HepG2 (cell line): Measurements from ENCODE around the gene IRF2BPL. TPM values are rescaled to one million over a fixed set of nuclear protein-coding genes. Genes with fewer than 3 reads are reported as not detected.

ENCODE experiments used
- ATAC-seq: fragments of 200-7000 bp; cut with Tn5 transposase; 3 replicates; pipeline ENCODE4 v1.9.1; 2020; ENCODE audit warnings: mild to moderate bottlenecking, moderate library complexity
- BruUV-seq: library from RNA; stranded (reverse); fragments of 400-500 nt; replicated peaks from 2 replicates; lab custom pipeline; 2021; lab: Mats Ljungman, UMichigan
- CTCF ChIA-PET: fragments of 300-600 bp; formaldehyde crosslinking; extraction: SDS; loops from one replicate; lab custom pipeline; 2021; ENCODE audit warnings: low total read pairs, inconsistent platforms, low intra/inter-chr PET ratio; lab: Yijun Ruan, JAX
- POLR2A ChIA-PET: fragments of 350-600 bp; sonication (Branson Sonifier 250); formaldehyde crosslinking; loops from one replicate; lab custom pipeline; 2020; ENCODE audit warnings: antibody characterized with exemption, inconsistent platforms; lab: Yijun Ruan, JAX
- DNase-seq: peaks from one replicate; pipeline ENCODE4 v3.0.0-alpha.2; 2015; ENCODE audit warnings: low spot score
- FAIRE-seq: peaks from 3 replicates; lab custom pipeline; 2011; peaks lifted over from hg19 to GRCh38; lab: Jason Lieb, UNC
- H2AFZ ChIP-seq: one replicate; pipeline ENCODE4 v1.6.1; 2011; ENCODE audit warnings: low read length, inconsistent platforms
- H3K27ac ChIP-seq: fragments of 300-600 bp; 3 replicates; pipeline ENCODE4 v1.8.0; 2011; ENCODE audit warnings: mixed run types, mild to moderate bottlenecking, mixed read lengths, low read length, inconsistent platforms; ENCODE audit not compliant: insufficient read depth; ENCODE audit errors: extremely low read length
- H3K27me3 ChIP-seq, 2 experiments: fragments of 200-600 bp in 1 of 2; 2 replicates in 1 of 2; 3 replicates in 1 of 2; pipeline versions ENCODE4 v1.6.0 to v1.8.0; 2011; ENCODE audit warnings: low read length in 2 of 2, mild to moderate bottlenecking in 2 of 2, moderate library complexity in 2 of 2, inconsistent platforms in 1 of 2; ENCODE audit not compliant: insufficient read depth in 2 of 2, control insufficient read depth in 1 of 2
- H3K36me3 ChIP-seq, 2 experiments: fragments of 200-600 bp in 1 of 2; replicated peaks in 1 of 2; 2 replicates in 1 of 2; 3 replicates in 1 of 2; pipeline versions ENCODE4 v1.5.1 to v1.8.0; 2011; ENCODE audit warnings: low read length in 2 of 2, inconsistent platforms in 1 of 2; ENCODE audit not compliant: insufficient read depth in 2 of 2, control insufficient read depth in 1 of 2
- H3K4me1 ChIP-seq: 2 replicates; pipeline ENCODE4 v1.5.1; 2012; ENCODE audit warnings: low read length, inconsistent platforms; ENCODE audit not compliant: insufficient read depth
- H3K4me2 ChIP-seq: 2 replicates; pipeline ENCODE4 v1.6.0; 2011; ENCODE audit warnings: low read depth, low read length, inconsistent platforms
- H3K4me3 ChIP-seq, 3 experiments: fragments of 200-600 bp in 1 of 3; sonication (generic), shearing (Covaris generic) in 1 of 3; replicated peaks in 1 of 3; 2 replicates each; pipeline ENCODE4 v1.5.1; 2011 to 2016; ENCODE audit warnings: low read length in 3 of 3, inconsistent platforms in 2 of 3, low read depth in 2 of 3, mild to moderate bottlenecking in 2 of 3, control low read depth in 1 of 3, mixed read lengths in 1 of 3; ENCODE audit not compliant: insufficient read depth in 1 of 3
- H3K79me2 ChIP-seq: one replicate; pipeline ENCODE4 v1.6.1; 2011; ENCODE audit warnings: low read length, inconsistent platforms; ENCODE audit not compliant: insufficient read depth
- H3K9ac ChIP-seq: 2 replicates; pipeline ENCODE4 v1.6.0; 2011; ENCODE audit warnings: mild to moderate bottlenecking, low read depth, low read length, inconsistent platforms; ENCODE audit not compliant: insufficient read depth
- H3K9me3 ChIP-seq: 2 replicates; pipeline ENCODE4 v1.5.1; 2012; ENCODE audit warnings: mild to moderate bottlenecking, low read length
- H4K20me1 ChIP-seq: 2 replicates; pipeline ENCODE4 v1.6.0; 2011; ENCODE audit warnings: inconsistent platforms, mild to moderate bottlenecking, low read length, moderate library complexity; ENCODE audit not compliant: insufficient read depth
- ELF4 ChIP-seq: sonication (generic); formaldehyde crosslinking; IDR thresholded peaks from 2 replicates; pipeline ENCODE4 v1.5.0; 2020; ENCODE audit warnings: missing genetic modification reagents, mild to moderate bottlenecking, moderate library complexity, borderline replicate concordance
- HIVEP1 ChIP-seq: sonication (generic); formaldehyde crosslinking; IDR thresholded peaks from 2 replicates; pipeline ENCODE4 v1.4.0; 2020; ENCODE audit warnings: mild to moderate bottlenecking, missing genetic modification reagents
- HOXA5 ChIP-seq: sonication (generic); formaldehyde crosslinking; IDR thresholded peaks from 2 replicates; pipeline ENCODE4 v1.4.0; 2020; ENCODE audit warnings: missing genetic modification reagents
- NRL ChIP-seq: sonication (generic); formaldehyde crosslinking; IDR thresholded peaks from 2 replicates; pipeline ENCODE4 v1.5.0; 2020; ENCODE audit warnings: missing genetic modification reagents, mild to moderate bottlenecking, moderate library complexity, borderline replicate concordance
- ZNF451 ChIP-seq: sonication (generic); formaldehyde crosslinking; IDR thresholded peaks from 2 replicates; pipeline ENCODE4 v1.5.0; 2020; ENCODE audit warnings: mild to moderate bottlenecking, missing genetic modification reagents
- ZNF501 ChIP-seq: sonication (generic); formaldehyde crosslinking; IDR thresholded peaks from 2 replicates; pipeline ENCODE4 v1.5.1; 2020; ENCODE audit warnings: mild to moderate bottlenecking, moderate library complexity, missing genetic modification reagents
- ZNF776 ChIP-seq: sonication (generic); formaldehyde crosslinking; IDR thresholded peaks from 2 replicates; pipeline ENCODE4 v1.4.0; 2020; ENCODE audit warnings: mild to moderate bottlenecking, missing genetic modification reagents
- WGBS: methylation state at CpG from one replicate; pipeline ENCODE4 v1.1.6; 2017; ENCODE audit warnings: low lambda C conversion rate; 5-methylcytosine and 5-hydroxymethylcytosine counted together
- in situ Hi-C: cut with HindIII; loops from 2 replicates; pipeline ENCODE4 v1.10.0; 2017; ENCODE audit warnings: low pct_unique_long_range_greater_than_20kb; ENCODE audit not compliant: extremely low pct_ligation_motif_present
- intact Hi-C: fragments of 100-400 bp; cut with micrococcal nuclease; formaldehyde crosslinking; loops from one replicate; pipeline ENCODE4 v1.10.0; 2022; ENCODE audit not compliant: unreplicated experiment
- polyA plus RNA-seq, 8 experiments: library from polyadenylated mRNA; depleted of rRNA in 3 of 8; stranded (reverse) in 7 of 8; unstranded in 1 of 8; fragments of >200 nt; fragmentation: Illumina TruSeq in 4 of 8; extraction: Trizol in 4 of 8; gene quantifications; 2 replicates each; pipeline versions ENCODE4 v1.2.1 to v1.2.3, GENCODE V29; 2011 to 2016; ENCODE audit warnings: low read depth in 4 of 8, missing spikeins in 1 of 8, mixed read lengths in 1 of 8; ENCODE audit not compliant: insufficient read depth in 1 of 8
- total RNA-seq, 5 experiments: library from RNA; depleted of rRNA; stranded (reverse); fragments of >200 nt; fragmentation: Illumina TruSeq; extraction: Trizol; gene quantifications; 2 replicates each; pipeline ENCODE4 v1.2.3, GENCODE V29; 2016; ENCODE audit warnings: low read depth in 1 of 5
- TF ChIP-seq, protein P1 (sequence below): sonication (generic); formaldehyde crosslinking; IDR thresholded peaks from 2 replicates; pipeline ENCODE4 v1.9.0; 2021; ENCODE audit warnings: missing genetic modification reagents, borderline replicate concordance
- TF ChIP-seq, protein P2 (sequence below): sonication (generic); formaldehyde crosslinking; IDR thresholded peaks from 2 replicates; pipeline ENCODE4 v1.5.1; 2020; ENCODE audit warnings: missing genetic modification reagents, mild to moderate bottlenecking, borderline replicate concordance
- TF ChIP-seq, protein P3 (sequence below): sonication (generic); formaldehyde crosslinking; IDR thresholded peaks from 2 replicates; pipeline ENCODE4 v1.5.0; 2020; ENCODE audit warnings: mild to moderate bottlenecking, missing genetic modification reagents
- TF ChIP-seq, protein P4 (sequence below): sonication (generic); formaldehyde crosslinking; IDR thresholded peaks from 2 replicates; pipeline ENCODE4 v1.4.0; 2020; ENCODE audit warnings: mild to moderate bottlenecking, missing genetic modification reagents
- TF ChIP-seq, protein P5 (sequence below): sonication (generic); formaldehyde crosslinking; IDR thresholded peaks from 2 replicates; pipeline ENCODE4 v1.5.0; 2020; ENCODE audit warnings: missing genetic modification reagents, mild to moderate bottlenecking, borderline replicate concordance

Gene IRF2BPL
- total and polyA plus RNA-seq, 2 of the 13 experiments (the other 11 are each of a cell fraction or from before 2014, with no cell fraction given) = 6.6 to 8.4 TPM

DNA sequence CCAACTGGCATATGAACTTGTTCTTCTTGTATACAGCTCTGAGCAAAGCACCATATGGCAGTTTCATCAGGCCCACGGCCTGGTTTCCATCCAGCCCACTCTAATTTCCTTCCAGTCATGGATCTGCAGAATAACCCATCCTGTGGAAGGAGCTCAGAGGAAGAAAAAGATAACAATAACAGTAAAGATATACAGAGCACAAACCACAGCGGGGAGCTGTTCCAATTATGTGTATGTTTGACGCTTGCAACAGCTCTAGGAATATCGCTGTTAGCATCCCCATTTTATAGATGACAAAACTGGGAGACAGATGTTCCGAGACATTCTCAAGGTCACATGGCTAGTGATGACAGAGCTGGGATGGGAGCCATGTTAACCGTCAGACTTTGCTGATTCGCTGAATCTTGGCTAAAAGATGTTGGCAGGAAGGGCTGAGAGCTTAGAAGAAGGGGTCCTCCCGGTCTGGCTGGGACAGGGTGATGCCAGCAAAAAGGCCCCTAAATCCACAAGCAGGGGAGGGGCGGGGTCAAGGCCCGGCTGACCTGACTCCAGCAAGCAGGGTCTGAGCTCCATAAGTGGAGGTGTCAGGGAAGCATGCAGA lies 35.2 kb upstream of the IRF2BPL start:
- BruUV-seq = no TSS peak

DNA sequence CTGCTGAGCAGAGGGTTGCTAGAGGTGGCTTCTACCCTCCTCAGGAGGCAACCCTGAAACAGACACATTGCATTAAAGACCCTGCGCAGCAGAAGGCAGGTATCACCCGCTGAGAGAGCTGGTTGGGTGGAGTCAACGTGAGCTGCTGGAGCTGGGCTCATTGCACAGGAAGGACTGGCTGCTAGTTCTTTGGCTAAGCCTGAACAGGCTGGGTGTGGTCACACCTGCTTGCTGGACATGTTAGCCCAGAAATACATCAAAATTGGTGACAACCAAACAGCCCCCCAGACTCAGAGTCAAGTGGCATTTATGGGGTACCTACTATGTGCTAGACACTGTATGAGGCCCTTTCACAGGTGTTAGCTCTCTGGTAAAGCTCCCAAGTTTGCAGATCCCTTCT lies 33.8 kb upstream of the IRF2BPL start:
- ATAC-seq (no peak), FAIRE-seq (no peak), DNase-seq (no peak)
- CTCF ChIA-PET = no interaction called here
- no peak overlapping the region for H3K4me2 ChIP-seq
- no peak overlapping the region for H3K27ac ChIP-seq
- no peak overlapping the region for H3K4me3 ChIP-seq
- no TSS peak for BruUV-seq
- no peak overlapping the region for H2AFZ ChIP-seq
- no peaks in the 10 kb centered on the region for H3K36me3 ChIP-seq
- intact Hi-C loops = no loop called here
- H3K4me1 ChIP-seq = peaks cover 15% of the 10 kb centered on the region; the same call in 1 of the 2 replicates
- H3K9me3 ChIP-seq = no peaks in the 10 kb centered on the region
- WGBS = 57% methylated on average over 3 of the region's 3 CpGs
- H4K20me1 ChIP-seq = no peaks in the 10 kb centered on the region
- POLR2A ChIA-PET = no interaction called here
- peaks cover 4 to 29% of the 10 kb centered on the region in 2 experiments; a peak in 4 of 5 replicates for H3K27me3 ChIP-seq
- H3K79me2 ChIP-seq = no peaks in the 10 kb centered on the region
- no peak overlapping the region for H3K9ac ChIP-seq
- in situ Hi-C loops = loop anchor here (5.0 kb wide), 1 partner anchor 150 kb away; no protein-coding TSS in a partner anchor
- TF ChIP-seq, protein P1, sequence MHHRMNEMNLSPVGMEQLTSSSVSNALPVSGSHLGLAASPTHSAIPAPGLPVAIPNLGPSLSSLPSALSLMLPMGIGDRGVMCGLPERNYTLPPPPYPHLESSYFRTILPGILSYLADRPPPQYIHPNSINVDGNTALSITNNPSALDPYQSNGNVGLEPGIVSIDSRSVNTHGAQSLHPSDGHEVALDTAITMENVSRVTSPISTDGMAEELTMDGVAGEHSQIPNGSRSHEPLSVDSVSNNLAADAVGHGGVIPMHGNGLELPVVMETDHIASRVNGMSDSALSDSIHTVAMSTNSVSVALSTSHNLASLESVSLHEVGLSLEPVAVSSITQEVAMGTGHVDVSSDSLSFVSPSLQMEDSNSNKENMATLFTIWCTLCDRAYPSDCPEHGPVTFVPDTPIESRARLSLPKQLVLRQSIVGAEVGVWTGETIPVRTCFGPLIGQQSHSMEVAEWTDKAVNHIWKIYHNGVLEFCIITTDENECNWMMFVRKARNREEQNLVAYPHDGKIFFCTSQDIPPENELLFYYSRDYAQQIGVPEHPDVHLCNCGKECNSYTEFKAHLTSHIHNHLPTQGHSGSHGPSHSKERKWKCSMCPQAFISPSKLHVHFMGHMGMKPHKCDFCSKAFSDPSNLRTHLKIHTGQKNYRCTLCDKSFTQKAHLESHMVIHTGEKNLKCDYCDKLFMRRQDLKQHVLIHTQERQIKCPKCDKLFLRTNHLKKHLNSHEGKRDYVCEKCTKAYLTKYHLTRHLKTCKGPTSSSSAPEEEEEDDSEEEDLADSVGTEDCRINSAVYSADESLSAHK = no peak
- TF ChIP-seq, protein P2, sequence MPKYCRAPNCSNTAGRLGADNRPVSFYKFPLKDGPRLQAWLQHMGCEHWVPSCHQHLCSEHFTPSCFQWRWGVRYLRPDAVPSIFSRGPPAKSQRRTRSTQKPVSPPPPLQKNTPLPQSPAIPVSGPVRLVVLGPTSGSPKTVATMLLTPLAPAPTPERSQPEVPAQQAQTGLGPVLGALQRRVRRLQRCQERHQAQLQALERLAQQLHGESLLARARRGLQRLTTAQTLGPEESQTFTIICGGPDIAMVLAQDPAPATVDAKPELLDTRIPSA = no peak
- TF ChIP-seq, protein P3, sequence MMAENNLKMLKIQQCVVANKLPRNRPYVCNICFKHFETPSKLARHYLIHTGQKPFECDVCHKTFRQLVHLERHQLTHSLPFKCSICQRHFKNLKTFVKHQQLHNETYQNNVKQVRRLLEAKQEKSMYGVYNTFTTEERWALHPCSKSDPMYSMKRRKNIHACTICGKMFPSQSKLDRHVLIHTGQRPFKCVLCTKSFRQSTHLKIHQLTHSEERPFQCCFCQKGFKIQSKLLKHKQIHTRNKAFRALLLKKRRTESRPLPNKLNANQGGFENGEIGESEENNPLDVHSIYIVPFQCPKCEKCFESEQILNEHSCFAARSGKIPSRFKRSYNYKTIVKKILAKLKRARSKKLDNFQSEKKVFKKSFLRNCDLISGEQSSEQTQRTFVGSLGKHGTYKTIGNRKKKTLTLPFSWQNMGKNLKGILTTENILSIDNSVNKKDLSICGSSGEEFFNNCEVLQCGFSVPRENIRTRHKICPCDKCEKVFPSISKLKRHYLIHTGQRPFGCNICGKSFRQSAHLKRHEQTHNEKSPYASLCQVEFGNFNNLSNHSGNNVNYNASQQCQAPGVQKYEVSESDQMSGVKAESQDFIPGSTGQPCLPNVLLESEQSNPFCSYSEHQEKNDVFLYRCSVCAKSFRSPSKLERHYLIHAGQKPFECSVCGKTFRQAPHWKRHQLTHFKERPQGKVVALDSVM (CRISPR knock-in tag) = no peak
- TF ChIP-seq ZNF776 (CRISPR knock-in tag) = no peak
- TF ChIP-seq ELF4 (CRISPR knock-in tag) = no peak
- TF ChIP-seq, protein P4, sequence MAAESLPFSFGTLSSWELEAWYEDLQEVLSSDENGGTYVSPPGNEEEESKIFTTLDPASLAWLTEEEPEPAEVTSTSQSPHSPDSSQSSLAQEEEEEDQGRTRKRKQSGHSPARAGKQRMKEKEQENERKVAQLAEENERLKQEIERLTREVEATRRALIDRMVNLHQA = no peak

More for the DNA sequence above, 35.2 kb upstream of the IRF2BPL start:
- CTCF ChIA-PET = no interaction called here
- Histone ChIP-seq H3K9me3 (no peaks in the 10 kb centered on the region), H2AFZ (no peak overlapping the region), H3K79me2 (no peaks in the 10 kb centered on the region), H3K27me3 (peaks cover 4 to 24% of the 10 kb centered on the region in 2 experiments; a peak in 4 of 5 replicates), H3K27ac (no peak overlapping the region), H3K4me1 (peaks cover 14% of the 10 kb centered on the region; the same call in 1 of the 2 replicates), H4K20me1 (no peaks in the 10 kb centered on the region), H3K9ac (no peak overlapping the region), H3K4me3 (no peak overlapping the region), H3K4me2 (no peak overlapping the region), H3K36me3 (no peaks in the 10 kb centered on the region)
- POLR2A ChIA-PET = no interaction called here
- in situ Hi-C loops (loop anchor here (5.0 kb wide), 1 partner anchor 151 kb away; no protein-coding TSS in a partner anchor), intact Hi-C loops (no loop called here)
- DNase-seq (no peak), FAIRE-seq (no peak), ATAC-seq (no peak)
- 42% methylated on average over 7 of the region's 10 CpGs for WGBS
- no peak for TF ChIP-seq ZNF451
- no peak for TF ChIP-seq HIVEP1 (CRISPR knock-in tag)
- TF ChIP-seq ZNF501 (CRISPR knock-in tag) = no peak
- no peak for TF ChIP-seq HOXA5
- no peak for TF ChIP-seq NRL (CRISPR knock-in tag)
- TF ChIP-seq, protein P5, sequence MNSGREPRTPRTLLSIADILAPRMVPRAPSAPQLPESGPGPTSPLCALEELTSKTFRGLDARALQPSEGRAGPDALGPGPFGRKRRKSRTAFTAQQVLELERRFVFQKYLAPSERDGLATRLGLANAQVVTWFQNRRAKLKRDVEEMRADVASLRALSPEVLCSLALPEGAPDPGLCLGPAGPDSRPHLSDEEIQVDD (CRISPR knock-in tag) = no peak
